CD4-positive, alpha-beta T cell treated with Interleukin-10 for 1 hour (primary cell): Measurements from ENCODE around the gene IL27RA.

Experiments used
- DNase-seq: peaks from one replicate; pipeline ENCODE4 v3.0.0-alpha.2; 2020

The IL27RA gene

DNA sequence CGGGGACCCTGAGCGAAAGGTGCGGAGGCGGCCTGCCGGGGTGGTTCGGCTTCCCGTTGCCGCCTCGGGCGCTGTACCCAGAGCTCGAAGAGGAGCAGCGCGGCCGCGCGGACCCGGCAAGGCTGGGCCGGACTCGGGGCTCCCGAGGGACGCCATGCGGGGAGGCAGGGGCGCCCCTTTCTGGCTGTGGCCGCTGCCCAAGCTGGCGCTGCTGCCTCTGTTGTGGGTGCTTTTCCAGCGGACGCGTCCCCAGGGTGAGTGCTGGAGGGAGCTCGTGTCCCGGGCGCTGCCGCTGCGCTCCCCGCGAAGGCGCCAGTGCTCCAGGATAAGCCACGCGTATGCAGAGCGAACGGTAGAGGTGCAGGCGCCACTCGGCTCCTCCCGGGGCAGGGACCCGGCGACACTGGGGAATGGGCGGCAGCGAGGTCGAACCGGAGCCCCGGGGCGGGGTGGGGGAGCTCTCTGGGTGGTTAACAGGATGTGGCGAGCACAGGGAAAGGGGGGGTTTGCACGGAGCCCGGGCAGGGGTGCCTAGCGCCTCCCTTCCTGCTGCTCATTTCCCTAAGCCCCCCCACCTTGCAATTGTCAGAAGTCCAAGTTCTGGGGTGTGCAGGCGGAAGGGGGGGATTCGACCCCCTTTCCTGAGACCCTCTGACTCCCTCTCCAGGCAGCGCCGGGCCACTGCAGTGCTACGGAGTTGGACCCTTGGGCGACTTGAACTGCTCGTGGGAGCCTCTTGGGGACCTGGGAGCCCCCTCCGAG lies at the start of gene IL27RA:
Gene IL27RA, plus strand, starts transcription at position 44 of the 762 bp plus-strand sequence. Its CDS starts 111 bp downstream, at position 155.
- DNase-seq = peak; percentile 86

- DNase-seq = no peak
Observed at GRCh38 chr19:13981988-13982501, 49.5 kb upstream of the IL27RA start.

DNA sequence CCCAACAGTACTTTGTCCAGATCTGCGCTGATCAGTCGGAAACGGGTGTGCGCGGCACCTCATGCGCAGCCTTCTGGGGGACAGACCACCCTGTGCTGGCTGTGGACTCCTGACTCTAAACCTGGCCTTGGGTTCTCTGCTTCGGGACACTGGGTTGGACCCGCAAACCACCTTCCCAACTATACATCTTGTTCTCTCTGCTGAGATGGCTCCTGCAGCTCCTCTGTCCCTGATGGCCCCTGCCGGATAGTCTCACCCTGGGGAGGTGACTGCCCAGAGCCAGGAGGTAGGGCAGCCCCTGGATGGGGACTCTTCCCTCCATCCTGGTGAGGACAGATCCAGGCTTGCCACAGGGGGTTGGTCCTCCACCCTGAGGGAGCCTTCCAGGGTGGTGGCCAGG lies 48.8 kb upstream of the IL27RA start:
- DNase-seq = no peak

GRCh38 chr19:13983213-13983889 lies 48.2 kb upstream of the IL27RA start:
- DNase-seq = peak; percentile 53

DNA sequence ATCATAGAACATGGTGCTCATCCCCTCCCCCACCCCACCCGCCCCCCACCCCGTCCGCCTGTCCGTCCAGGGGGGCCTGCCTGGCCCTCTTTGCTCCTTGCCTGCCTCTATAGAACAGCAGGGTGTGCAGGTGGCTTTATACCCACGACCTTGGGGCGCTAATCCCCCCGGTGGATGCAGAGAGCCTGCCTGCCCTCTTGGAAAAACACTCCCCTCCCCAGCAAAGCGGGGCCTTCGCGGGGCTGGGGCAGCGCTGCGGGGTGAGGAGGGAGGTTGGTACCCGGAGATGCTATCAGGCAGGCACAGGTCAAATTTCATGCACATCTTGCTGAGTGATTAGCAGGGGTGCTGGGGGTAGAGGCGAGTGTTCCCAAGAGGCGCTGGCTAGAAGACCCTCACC lies 47.4 kb upstream of the IL27RA start:
- no peak for DNase-seq

- peak; percentile 50 for DNase-seq
Observed at GRCh38 chr19:13984875-13985741, 46.5 kb upstream of the IL27RA start.

DNA sequence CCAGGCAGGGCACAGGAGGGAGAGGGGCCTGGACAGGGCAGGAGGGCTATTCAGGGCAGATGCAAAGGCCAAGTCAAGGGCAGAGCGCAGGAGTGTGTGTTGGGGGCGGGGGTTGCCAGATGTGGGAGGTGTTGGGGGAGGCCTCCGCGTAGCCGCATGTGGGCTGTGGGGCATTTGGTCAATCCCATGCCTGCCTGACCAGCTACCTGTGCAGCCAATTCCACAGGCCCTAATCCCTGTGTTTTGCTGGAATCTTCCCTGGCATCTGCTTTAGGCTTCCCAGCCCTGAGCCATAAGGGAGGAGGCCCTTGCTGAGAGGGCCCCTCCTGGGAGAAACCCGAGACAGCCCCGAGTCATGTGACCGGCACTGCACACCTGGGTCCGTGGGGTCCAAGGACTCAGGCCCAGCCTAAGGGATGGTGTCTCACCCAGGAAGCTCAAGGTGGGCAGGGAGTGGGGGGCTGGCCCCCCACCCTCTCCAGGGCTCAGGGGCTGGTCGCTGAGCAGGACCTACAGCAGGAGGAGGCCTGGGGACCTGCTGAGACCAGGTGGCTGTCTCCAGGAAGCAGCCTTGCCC lies 45.7 kb upstream of the IL27RA start:
- DNase-seq = no peak

DNA sequence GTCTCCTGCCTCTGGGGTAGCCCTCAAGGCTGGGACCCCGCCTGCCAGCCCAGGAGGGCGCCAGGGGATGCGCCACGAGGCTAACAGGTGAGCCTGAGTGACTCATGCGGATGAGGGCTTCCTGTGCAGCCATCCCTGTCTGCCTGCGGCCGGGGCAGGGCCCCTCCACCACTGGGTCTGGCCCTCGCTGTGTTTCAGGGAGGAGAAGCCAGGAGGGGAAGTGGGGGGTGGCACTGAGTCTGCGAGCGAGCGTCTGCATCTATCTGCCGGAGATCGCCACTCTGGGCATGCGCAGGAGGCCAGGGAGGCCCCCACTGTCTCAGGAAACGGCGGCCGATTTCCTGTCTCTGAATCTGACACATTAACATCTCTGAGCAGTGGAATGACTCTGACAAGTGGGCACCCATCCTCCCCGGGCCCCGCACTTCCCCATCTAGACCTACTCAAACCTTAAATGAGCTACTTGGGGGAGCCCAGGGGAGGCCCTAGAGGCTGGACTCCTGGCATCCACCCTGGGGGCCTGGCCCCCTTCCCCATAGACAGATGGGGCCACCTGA lies 45.1 kb upstream of the IL27RA start:
- peak; percentile 99 for DNase-seq

DNA sequence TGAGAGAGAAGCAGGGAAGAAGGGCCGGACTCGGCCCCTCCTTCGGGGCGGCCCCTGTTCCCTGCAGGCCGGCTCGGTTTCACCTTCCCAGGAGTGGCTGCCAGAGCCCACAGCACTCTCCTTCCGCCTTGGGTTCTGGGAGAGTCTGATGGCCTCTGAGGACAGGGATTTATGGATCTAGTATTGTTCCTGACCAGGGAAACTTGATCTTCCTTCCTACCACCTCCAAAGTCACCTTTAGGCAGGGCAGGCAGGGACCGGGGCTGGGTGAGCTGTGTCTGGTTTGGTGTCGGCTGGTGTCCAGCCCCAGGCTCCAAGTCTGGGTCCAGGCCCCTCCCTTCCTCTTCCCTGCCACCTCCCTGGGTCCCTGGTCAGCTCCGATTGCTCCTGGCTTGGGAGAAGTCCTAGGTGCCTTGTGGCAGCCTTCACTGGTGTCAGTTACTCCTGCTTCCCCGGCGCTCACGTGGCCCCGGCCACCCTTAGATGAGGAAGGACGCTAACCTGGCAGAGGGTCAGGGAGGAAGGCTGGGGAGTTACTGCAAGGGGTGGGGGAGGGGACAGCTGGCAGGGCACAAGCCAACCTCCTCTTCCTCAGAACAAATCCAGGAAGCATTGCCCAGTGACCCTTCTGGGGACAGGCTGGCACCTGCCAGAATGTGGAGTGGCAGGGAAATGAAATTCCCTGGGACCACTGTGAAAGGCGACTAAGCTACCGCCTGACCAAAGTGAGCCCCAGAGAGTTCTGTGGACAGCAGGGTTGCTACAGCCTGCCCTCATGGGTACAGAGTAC lies 44.3 kb upstream of the IL27RA start:
- DNase-seq = no peak

DNA sequence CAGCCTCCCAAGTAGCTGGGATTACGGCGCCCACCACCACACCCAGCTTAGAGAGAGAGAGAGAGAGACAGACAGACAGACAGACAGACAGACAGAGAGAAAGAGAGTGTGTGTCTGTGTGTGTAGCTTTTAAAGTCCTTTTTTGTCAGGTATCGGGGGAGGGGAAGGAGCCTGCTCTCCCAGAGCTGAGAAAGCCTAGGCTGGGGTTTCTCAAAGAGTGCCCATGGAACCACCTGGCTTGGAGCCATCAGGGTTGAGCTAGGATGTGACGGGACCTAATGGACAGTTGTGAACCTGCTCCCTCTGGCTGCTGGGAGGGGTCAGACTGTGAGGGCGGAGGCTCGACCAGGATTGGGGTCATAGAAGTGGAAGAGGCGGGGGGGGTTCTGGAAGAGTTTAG lies 42.1 kb upstream of the IL27RA start:
- no peak for DNase-seq

DNA sequence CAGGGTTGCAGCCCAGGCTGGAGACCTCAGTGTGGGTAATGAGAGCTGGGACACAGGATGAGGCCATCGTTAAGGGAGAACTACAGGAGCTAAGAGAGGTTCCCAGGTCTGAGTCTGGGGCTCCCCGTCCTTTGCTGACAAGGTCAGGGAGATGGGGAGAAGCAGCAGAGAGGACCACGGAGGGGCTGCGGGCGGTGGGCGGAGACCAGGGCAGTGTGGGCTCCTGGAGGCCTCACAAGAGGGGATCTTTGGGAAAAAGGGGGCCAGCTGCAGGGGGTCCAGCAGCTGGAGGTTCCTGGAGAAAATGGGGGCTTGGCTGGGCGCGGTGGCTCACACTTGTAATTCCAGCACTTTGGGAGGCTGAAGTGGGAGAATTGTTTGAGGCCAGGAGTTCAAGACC lies 41.5 kb upstream of the IL27RA start:
- no peak for DNase-seq

- DNase-seq = no peak
Observed at GRCh38 chr19:13992025-13992424, 39.5 kb upstream of the IL27RA start.

GRCh38 chr19:13993590-13994300 lies 37.8 kb upstream of the IL27RA start:
- peak; percentile 16 for DNase-seq

DNA sequence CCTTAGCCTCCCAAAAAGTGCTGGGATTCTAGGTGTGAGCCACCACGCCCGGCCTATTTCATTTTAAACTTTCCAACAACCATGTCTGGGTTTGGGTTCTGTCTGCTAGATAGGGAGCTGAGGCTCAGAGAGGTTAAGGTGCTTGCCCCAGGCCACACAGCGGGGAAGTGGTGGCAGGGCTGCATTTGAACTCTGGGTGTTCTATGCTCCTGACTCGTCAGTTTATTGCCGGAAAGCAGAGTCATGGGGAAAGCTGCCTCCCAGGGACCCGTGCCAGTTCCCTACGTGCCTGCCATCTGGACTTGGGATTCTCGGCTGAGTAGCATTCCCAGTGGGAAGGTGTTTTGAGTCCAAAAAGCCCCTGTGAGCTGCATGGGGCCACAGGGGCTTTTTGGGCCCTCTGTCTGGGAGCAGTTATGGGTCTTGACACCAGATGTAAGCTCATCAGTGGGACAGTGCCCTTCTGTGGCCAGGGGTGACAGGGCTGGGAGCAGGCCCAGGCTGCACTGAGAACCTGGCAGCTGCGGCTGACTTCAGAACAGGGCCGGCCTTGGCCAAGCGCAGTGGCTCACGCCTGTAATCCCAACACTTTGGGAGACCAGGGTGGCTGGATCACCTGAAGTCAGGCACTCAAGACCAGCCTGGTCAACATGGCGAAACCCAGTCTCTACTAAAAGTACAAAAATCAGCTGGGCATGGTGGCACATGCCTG lies 36.4 kb upstream of the IL27RA start:
- DNase-seq = no peak

- no peak for DNase-seq
Observed at GRCh38 chr19:13995878-13996765, 35.4 kb upstream of the IL27RA start.

- DNase-seq = no peak
Observed at GRCh38 chr19:13996928-13997630, 34.5 kb upstream of the IL27RA start.

GRCh38 chr19:13997631-13997962 lies 34.0 kb upstream of the IL27RA start:
- DNase-seq = no peak

- DNase-seq = no peak
Observed at GRCh38 chr19:13998426-13998825, 33.1 kb upstream of the IL27RA start.

GRCh38 chr19:13999085-13999484 lies 32.5 kb upstream of the IL27RA start:
- no peak for DNase-seq
